GM18870 (cell line): ENCODE data around the gene MACROD2.

Experiments used
- ATAC-seq: cut with Tn5 transposase; IDR thresholded peaks from one replicate; pipeline ENCODE4 v1.9.1; 2021; ENCODE audit warnings: moderate library complexity; ENCODE audit not compliant: unreplicated experiment

MACROD2 gene

GRCh38 chr20:15289337-15289736 lies 1294.0 kb downstream of the MACROD2 start:
- ATAC-seq: no peak

GRCh38 chr20:15292405-15292804 lies 1297.1 kb downstream of the MACROD2 start:
- no peak for ATAC-seq

- ATAC-seq: no peak
Observed at GRCh38 chr20:15296422-15296821, 1301.1 kb downstream of the MACROD2 start.

GRCh38 chr20:15297059-15297875 lies 1302.0 kb downstream of the MACROD2 start:
- no peak for ATAC-seq

GRCh38 chr20:15302075-15302474 lies 1306.8 kb downstream of the MACROD2 start:
- no peak for ATAC-seq

GRCh38 chr20:15310361-15310760 lies 1315.0 kb downstream of the MACROD2 start:
- ATAC-seq: no peak

- ATAC-seq: no peak
Observed at GRCh38 chr20:15316556-15316955, 1321.2 kb downstream of the MACROD2 start.

GRCh38 chr20:15317546-15318232 lies 1322.4 kb downstream of the MACROD2 start:
- peak; percentile 89 for ATAC-seq

- ATAC-seq: peak; percentile 53
Observed at GRCh38 chr20:15318682-15319081, 1323.4 kb downstream of the MACROD2 start.

GRCh38 chr20:15319439-15319838 lies 1324.1 kb downstream of the MACROD2 start:
- ATAC-seq: no peak

- no peak for ATAC-seq
Observed at GRCh38 chr20:15320941-15321340, 1325.6 kb downstream of the MACROD2 start.

GRCh38 chr20:15327123-15327522 lies 1331.8 kb downstream of the MACROD2 start:
- no peak for ATAC-seq

- ATAC-seq: no peak
Observed at GRCh38 chr20:15328084-15328483, 1332.8 kb downstream of the MACROD2 start.

GRCh38 chr20:15332711-15333160 lies 1337.4 kb downstream of the MACROD2 start:
- peak; percentile 83 for ATAC-seq

GRCh38 chr20:15333170-15333569 lies 1337.9 kb downstream of the MACROD2 start:
- ATAC-seq: peak; percentile 18

- ATAC-seq: no peak
Observed at GRCh38 chr20:15336011-15336410, 1340.7 kb downstream of the MACROD2 start.

- ATAC-seq: no peak
Observed at GRCh38 chr20:15336536-15336935, 1341.2 kb downstream of the MACROD2 start.

- no peak for ATAC-seq
Observed at GRCh38 chr20:15339264-15339663, 1343.9 kb downstream of the MACROD2 start.

- no peak for ATAC-seq
Observed at GRCh38 chr20:15342991-15343523, 1347.7 kb downstream of the MACROD2 start.

- ATAC-seq: no peak
Observed at GRCh38 chr20:15345287-15345686, 1350.0 kb downstream of the MACROD2 start.

- ATAC-seq: no peak
Observed at GRCh38 chr20:15346657-15347280, 1351.5 kb downstream of the MACROD2 start.
